GM12865 (cell line): ENCODE measurements around the gene ELP2.
"Not testable (repeated sequence)": the region's sequence is repeated elsewhere in the genome, so short reads cannot be mapped to it uniquely, and the experiment has no call there.

ENCODE experiments used
- DNase-seq: peaks from one replicate; pipeline ENCODE4 v3.0.0; 2010; ENCODE audit warnings: low read depth
- H3K4me3 ChIP-seq: 2 replicates; pipeline ENCODE4 v1.5.1; 2011; ENCODE audit warnings: mild to moderate bottlenecking, low read depth, low read length, control low read depth
- TF ChIP-seq, protein P1 (sequence below): IDR thresholded peaks from 2 replicates; pipeline ENCODE4 v1.5.1; 2011; ENCODE audit warnings: low read length, control low read depth, low read depth, inconsistent platforms; ENCODE audit not compliant: insufficient read depth; ENCODE audit errors: missing control alignments

ELP2 gene

DNA sequence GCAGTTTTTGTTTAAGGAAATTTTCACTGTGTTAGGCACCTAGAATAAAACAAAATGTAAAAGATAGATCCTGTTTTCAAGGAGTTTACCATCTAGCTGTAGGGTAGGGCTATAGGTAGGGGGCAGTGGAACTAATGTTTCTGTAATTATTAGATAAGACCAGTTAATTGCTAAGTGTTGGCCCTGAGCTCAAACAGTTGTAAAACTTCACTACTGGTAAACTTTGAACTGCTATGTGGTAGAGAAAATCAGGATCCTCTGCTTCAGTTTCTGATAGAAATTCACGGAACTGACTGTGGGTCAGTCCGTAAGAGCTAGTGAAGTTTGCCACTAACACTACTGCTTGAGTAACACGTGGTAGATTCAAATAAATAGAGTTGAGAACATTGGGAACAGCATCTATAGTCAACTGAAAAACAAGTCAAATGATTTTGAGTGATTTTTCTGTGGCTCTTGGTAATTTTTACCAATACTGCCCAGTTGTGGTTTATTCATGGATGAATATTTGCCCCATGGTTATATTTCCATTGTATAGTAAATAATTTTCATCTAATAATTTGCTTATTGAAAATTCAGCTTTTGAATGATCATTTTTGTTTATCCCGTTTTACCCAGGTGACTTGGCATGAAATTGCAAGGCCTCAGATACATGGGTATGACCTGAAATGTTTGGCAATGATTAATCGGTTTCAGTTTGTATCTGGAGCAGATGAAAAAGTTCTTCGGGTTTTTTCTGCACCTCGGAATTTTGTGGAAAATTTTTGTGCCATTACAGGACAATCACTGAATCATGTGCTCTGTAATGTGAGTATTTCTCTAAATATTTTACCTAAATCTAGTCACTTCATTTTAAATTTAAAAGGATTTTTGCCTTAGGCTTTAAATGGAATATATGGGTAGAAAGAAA, 26.4 kb downstream of the ELP2 start:
- TF ChIP-seq, protein P1, sequence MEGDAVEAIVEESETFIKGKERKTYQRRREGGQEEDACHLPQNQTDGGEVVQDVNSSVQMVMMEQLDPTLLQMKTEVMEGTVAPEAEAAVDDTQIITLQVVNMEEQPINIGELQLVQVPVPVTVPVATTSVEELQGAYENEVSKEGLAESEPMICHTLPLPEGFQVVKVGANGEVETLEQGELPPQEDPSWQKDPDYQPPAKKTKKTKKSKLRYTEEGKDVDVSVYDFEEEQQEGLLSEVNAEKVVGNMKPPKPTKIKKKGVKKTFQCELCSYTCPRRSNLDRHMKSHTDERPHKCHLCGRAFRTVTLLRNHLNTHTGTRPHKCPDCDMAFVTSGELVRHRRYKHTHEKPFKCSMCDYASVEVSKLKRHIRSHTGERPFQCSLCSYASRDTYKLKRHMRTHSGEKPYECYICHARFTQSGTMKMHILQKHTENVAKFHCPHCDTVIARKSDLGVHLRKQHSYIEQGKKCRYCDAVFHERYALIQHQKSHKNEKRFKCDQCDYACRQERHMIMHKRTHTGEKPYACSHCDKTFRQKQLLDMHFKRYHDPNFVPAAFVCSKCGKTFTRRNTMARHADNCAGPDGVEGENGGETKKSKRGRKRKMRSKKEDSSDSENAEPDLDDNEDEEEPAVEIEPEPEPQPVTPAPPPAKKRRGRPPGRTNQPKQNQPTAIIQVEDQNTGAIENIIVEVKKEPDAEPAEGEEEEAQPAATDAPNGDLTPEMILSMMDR: no peak
- no peak for DNase-seq
- H3K4me3 ChIP-seq: no peak overlapping the region

- TF ChIP-seq, protein P1: no peak
- no peak overlapping the region for H3K4me3 ChIP-seq
- no peak for DNase-seq
Observed at GRCh38 chr18:36157441-36157840, 27.7 kb downstream of the ELP2 start.

- TF ChIP-seq, protein P1: no peak
- DNase-seq: no peak
- H3K4me3 ChIP-seq: no peak overlapping the region
Observed at GRCh38 chr18:36158266-36158867, 28.7 kb downstream of the ELP2 start.

DNA sequence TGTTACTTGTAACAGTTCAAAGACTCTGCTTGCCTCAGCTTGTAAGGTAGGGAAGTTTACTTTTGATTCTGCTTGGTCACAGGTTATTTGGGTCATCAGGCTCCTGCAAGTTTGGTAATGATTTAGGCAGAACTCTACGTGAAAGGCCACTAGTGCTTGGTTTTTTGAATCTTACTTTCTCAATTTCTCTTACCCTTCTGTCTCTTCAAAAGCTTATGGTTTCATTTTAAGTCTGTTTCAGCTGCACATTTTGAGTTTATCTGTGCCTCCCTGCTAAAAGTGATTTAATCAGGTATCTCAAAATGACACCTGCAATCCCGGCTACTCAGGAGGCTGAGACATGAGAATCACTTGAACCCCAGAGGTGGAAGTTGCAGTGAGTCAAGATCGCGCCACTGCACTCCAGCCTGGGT, 31.3 kb downstream of the ELP2 start:
- TF ChIP-seq, protein P1: no peak
- no peak overlapping the region for H3K4me3 ChIP-seq
- DNase-seq: peak; percentile 8

- TF ChIP-seq, protein P1: no peak
- no peak for DNase-seq
- H3K4me3 ChIP-seq: no peak overlapping the region
Observed at GRCh38 chr18:36162981-36163380, 33.3 kb downstream of the ELP2 start.

DNA sequence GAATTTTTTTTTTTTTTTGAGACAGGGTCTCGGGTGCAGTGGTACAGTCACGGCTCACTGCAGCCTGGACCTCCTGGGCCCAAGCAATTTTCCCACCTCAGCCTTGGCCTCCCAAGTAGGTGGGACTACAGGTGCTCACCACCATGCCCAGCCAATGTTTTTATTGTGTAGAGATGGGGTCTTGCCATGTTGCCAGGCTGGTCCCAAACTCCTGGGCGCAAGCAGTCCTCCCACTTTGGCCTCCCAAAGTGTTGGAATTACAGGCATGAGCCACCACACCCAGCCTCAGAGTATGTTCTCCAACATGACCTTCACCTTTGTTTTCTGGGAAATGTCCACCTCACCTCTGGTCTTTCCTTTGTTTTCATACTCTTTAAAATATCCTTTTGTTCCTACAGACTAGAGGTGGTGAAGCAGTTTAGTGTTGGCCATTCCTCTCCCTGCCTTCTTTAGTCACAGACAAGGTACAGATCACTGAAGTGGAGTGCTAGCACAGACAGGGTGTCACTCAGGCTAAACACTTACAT, 38.1 kb downstream of the ELP2 start:
- TF ChIP-seq, protein P1: no peak
- DNase-seq: no peak
- no peak overlapping the region for H3K4me3 ChIP-seq

- not testable (repeated sequence) for H3K4me3 ChIP-seq, DNase-seq
Observed at GRCh38 chr18:36168296-36168695, 38.6 kb downstream of the ELP2 start.
